GM12878 (cell line): ENCODE results near the gene INPP5D. TPM values are rescaled to one million over a fixed set of nuclear protein-coding genes. Genes with fewer than 3 reads are reported as not detected.

Experiments used
- ATAC-seq: fragments of 200-7000 bp; cut with Tn5 transposase; 3 replicates; pipeline ENCODE4 v1.9.1; 2020; ENCODE audit warnings: mild to moderate bottlenecking, moderate library complexity
- BruUV-seq: library from RNA; stranded (reverse); fragments of 400-500 nt; replicated peaks from 2 replicates; lab custom pipeline; 2021; lab: Mats Ljungman, UMichigan
- CTCF ChIA-PET: fragments of 300-600 bp; sonication (Branson Sonifier 250); formaldehyde crosslinking; extraction: SDS; loops from one replicate; lab custom pipeline; 2021; ENCODE audit warnings: inconsistent platforms; lab: Yijun Ruan, JAX
- POLR2A ChIA-PET: fragments of 350-600 bp; formaldehyde crosslinking; extraction: SDS; loops from one replicate; lab custom pipeline; 2021; ENCODE audit warnings: inconsistent platforms; lab: Charles Lee
- RAD21 ChIA-PET: fragments of 300-600 bp; sonication (Branson Sonifier 250); formaldehyde crosslinking; loops from one replicate; lab custom pipeline; 2023; ENCODE audit warnings: antibody characterized with exemption; ENCODE audit not compliant: unreplicated experiment; lab: Charles Lee
- SMC1A ChIA-PET: fragments of 300-600 bp; sonication (Branson Sonifier 250); formaldehyde crosslinking; loops from one replicate; lab custom pipeline; 2023; ENCODE audit not compliant: unreplicated experiment, uncharacterized antibody; lab: Charles Lee
- DNase-seq: peaks from one replicate; pipeline ENCODE4 v3.0.0-alpha.2; 2011; ENCODE audit warnings: low read depth, low spot score
- FAIRE-seq: peaks from 3 replicates; lab custom pipeline; 2011; peaks lifted over from hg19 to GRCh38; lab: Jason Lieb, UNC
- H2AFZ ChIP-seq: 2 replicates; pipeline ENCODE4 v1.6.0; 2011; ENCODE audit warnings: low read depth, low read length, control low read depth; ENCODE audit not compliant: control insufficient read depth
- H3K27ac ChIP-seq: 2 replicates; pipeline ENCODE4 v1.5.1; 2011; ENCODE audit warnings: control low read depth; ENCODE audit not compliant: control insufficient read depth, insufficient read depth
- H3K27me3 ChIP-seq, 2 experiments: replicated peaks in 1 of 2; 2 replicates each; pipeline versions ENCODE4 v1.6.0 to v1.6.1; 2011; ENCODE audit warnings: low read length in 1 of 2; ENCODE audit not compliant: control insufficient read depth in 2 of 2, insufficient read depth in 2 of 2
- H3K36me3 ChIP-seq, 2 experiments: 2 replicates each; pipeline ENCODE4 v1.5.1; 2011; ENCODE audit warnings: low read length in 1 of 2; ENCODE audit not compliant: control insufficient read depth in 2 of 2, insufficient read depth in 2 of 2
- H3K4me1 ChIP-seq: 2 replicates; pipeline ENCODE4 v1.6.1; 2011; ENCODE audit warnings: mild to moderate bottlenecking, low read length, moderate library complexity, mixed read lengths; ENCODE audit not compliant: control insufficient read depth, insufficient read depth
- H3K4me2 ChIP-seq: 2 replicates; pipeline ENCODE4 v1.6.0; 2011; ENCODE audit warnings: control low read depth; ENCODE audit not compliant: control insufficient read depth, insufficient read depth
- H3K4me3 ChIP-seq: fragments of 200-600 bp; sonication (generic); 2 replicates; pipeline ENCODE4 v1.5.1; 2016
- H3K79me2 ChIP-seq: 2 replicates; pipeline ENCODE4 v1.6.0; 2011; ENCODE audit warnings: low read length; ENCODE audit not compliant: control insufficient read depth, insufficient read depth
- H3K9ac ChIP-seq: 2 replicates; pipeline ENCODE4 v1.8.0; 2011; ENCODE audit warnings: low read length, control low read depth, mixed read lengths; ENCODE audit not compliant: control insufficient read depth, insufficient read depth
- H3K9me3 ChIP-seq: replicated peaks from 3 replicates; pipeline ENCODE4 v1.5.1; 2011; ENCODE audit warnings: mild to moderate bottlenecking, low read length; ENCODE audit not compliant: control insufficient read depth, insufficient read depth
- H4K20me1 ChIP-seq: 2 replicates; pipeline ENCODE4 v1.6.0; 2011; ENCODE audit not compliant: control insufficient read depth, insufficient read depth
- CBFB ChIP-seq: IDR thresholded peaks from 2 replicates; pipeline ENCODE4 v1.6.1; 2016; ENCODE audit warnings: antibody characterized with exemption, low read depth
- CHD2 ChIP-seq: IDR thresholded peaks from 2 replicates; pipeline ENCODE4 v1.6.1; 2011; ENCODE audit warnings: low read depth, low read length, improper control_type of control experiment, borderline replicate concordance
- CHD4 ChIP-seq: fragments of 200-600 bp; sonication (generic); IDR thresholded peaks from 2 replicates; pipeline ENCODE4 v1.6.1; 2016; ENCODE audit warnings: mild to moderate bottlenecking
- FOXM1 ChIP-seq: IDR thresholded peaks from 2 replicates; pipeline ENCODE4 v1.6.1; 2012; ENCODE audit warnings: low read depth, mild to moderate bottlenecking, inconsistent platforms, low read length, moderate library complexity
- IKZF1 ChIP-seq: fragments of 450-650 bp; conservative IDR thresholded peaks from 2 replicates; pipeline ENCODE4 v1.6.1; 2017; ENCODE audit warnings: antibody characterized with exemption, mild to moderate bottlenecking
- KLF5 ChIP-seq: fragments of 450-650 bp; IDR thresholded peaks from 2 replicates; pipeline ENCODE4 v1.6.1; 2014; ENCODE audit warnings: mild to moderate bottlenecking; ENCODE audit not compliant: partially characterized antibody
- MTA2 ChIP-seq: fragments of 450-650 bp; IDR thresholded peaks from 2 replicates; pipeline ENCODE4 v1.6.1; 2016; ENCODE audit warnings: low read depth, mild to moderate bottlenecking, moderate library complexity
- NR2F1 ChIP-seq: fragments of 450-650 bp; conservative IDR thresholded peaks from 2 replicates; pipeline ENCODE4 v1.6.1; 2017; ENCODE audit warnings: mild to moderate bottlenecking
- SIN3A ChIP-seq: IDR thresholded peaks from 2 replicates; pipeline ENCODE4 v1.6.1; 2012; ENCODE audit warnings: low read depth, low read length, improper control_type of control experiment
- SIX5 ChIP-seq: IDR thresholded peaks from 2 replicates; pipeline ENCODE4 v1.6.1; 2011; ENCODE audit warnings: mild to moderate bottlenecking, low read depth, low read length, moderate library complexity; ENCODE audit not compliant: severe bottlenecking
- ZBED1 ChIP-seq: IDR thresholded peaks from 2 replicates; pipeline ENCODE4 v1.6.1; 2016; ENCODE audit warnings: borderline replicate concordance
- WGBS: methylation state at CpG from one replicate; pipeline ENCODE4 v1.1.6; 2016; ENCODE audit warnings: low lambda C conversion rate; ENCODE audit not compliant: insufficient replicate concordance, insufficient coverage; ENCODE audit errors: missing lambda C conversion rate; 5-methylcytosine and 5-hydroxymethylcytosine counted together
- in situ Hi-C: fragments of 300-500 bp; cut with MboI; formaldehyde crosslinking; loops from 9 replicates; pipeline ENCODE4 v1.14.3; 2018; ENCODE audit warnings: mixed read lengths
- intact Hi-C: fragments of 100-400 bp; cut with micrococcal nuclease; formaldehyde crosslinking; loops from one replicate; pipeline ENCODE4 v1.14.2; 2022; ENCODE audit not compliant: unreplicated experiment
- polyA plus RNA-seq, 11 experiments: library from polyadenylated mRNA; depleted of rRNA in 4 of 11; unstranded in 6 of 11; stranded (reverse) in 5 of 11; fragments of >200 nt; fragmentation: Nextera tagmentation in 4 of 11; fragmentation: Illumina TruSeq in 1 of 11; extraction: Ambion mirVana in 4 of 11; extraction: Trizol in 1 of 11; gene quantifications; 1 replicate in 1 of 11; 2 replicates in 10 of 11; pipeline versions ENCODE4 v1.2.1 to v1.2.3, GENCODE V29; 2011 to 2016; ENCODE audit warnings: inconsistent platforms in 2 of 11, missing spikeins in 2 of 11, low read depth in 1 of 11
- total RNA-seq, 4 experiments: library from RNA; depleted of rRNA in 3 of 4; stranded (reverse); fragments of >200 nt in 3 of 4; fragmentation: Illumina TruSeq in 1 of 4; extraction: Trizol in 1 of 4; gene quantifications; 2 replicates each; pipeline versions ENCODE4 v1.2.1 to v1.2.3, GENCODE V29; 2013 to 2021
- TF ChIP-seq, protein P1 (sequence below): fragments of 450-650 bp; formaldehyde crosslinking; IDR thresholded peaks from 2 replicates; pipeline ENCODE4 v1.4.0; 2022; ENCODE audit warnings: mild to moderate bottlenecking, moderate library complexity

Gene INPP5D
- total and polyA plus RNA-seq, 10 of the 15 experiments (the other 5 are each of a cell fraction or from before 2014, with no cell fraction given), result 11.8 to 139 (median 88.8) TPM

DNA sequence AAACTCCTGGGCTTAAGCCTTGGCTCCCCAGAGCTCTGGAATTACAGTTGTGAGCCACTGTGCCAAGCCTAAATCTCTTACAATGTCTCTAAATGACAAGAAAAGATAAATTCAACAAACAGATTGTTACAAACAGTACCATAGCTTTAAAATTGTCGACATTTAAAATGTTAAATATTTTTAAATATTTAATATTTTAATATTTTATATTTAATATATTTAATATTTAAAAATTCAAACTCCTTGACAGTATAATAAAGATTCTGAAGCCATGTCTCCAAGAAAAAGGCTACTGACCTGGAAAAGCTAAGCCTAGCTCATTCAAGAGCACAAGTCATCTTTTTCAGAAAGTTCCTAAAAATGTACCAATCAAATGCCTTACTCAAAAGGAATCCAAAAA lies 75.3 kb downstream of the INPP5D start:
- no peak for TF ChIP-seq MTA2
- no peak for TF ChIP-seq SIX5
- TF ChIP-seq CBFB, result no peak
- no peak for TF ChIP-seq CHD2
- ATAC-seq (no peak), FAIRE-seq (no peak), DNase-seq (no peak)
- ChIA-PET POLR2A (interaction anchor here (0.6 kb wide), 2 partner anchors 179 to 224 kb away, joined by 3 to 4 read pairs; no protein-coding TSS in a partner anchor), RAD21 (interaction anchor here (1.0 to 1.7 kb wide), 2 partner anchors 26 to 53 kb away, joined by 3 to 7 read pairs; no protein-coding TSS in a partner anchor), SMC1A (interaction anchor here (0.6 to 1.9 kb wide), 12 partner anchors 11 to 157 kb away, joined by 3 to 7 read pairs (median 3); partner anchors contain the start of gene ATG16L1), CTCF (interaction anchor here (0.8 to 1.8 kb wide), 5 partner anchors 11 to 82 kb away, joined by 3 to 4 read pairs (median 4); no protein-coding TSS in a partner anchor)
- H3K4me3 ChIP-seq, result no peak overlapping the region
- no peak overlapping the region for H3K27ac ChIP-seq
- no peaks in the 10 kb centered on the region for H4K20me1 ChIP-seq
- BruUV-seq, result no TSS peak
- no peaks in the 10 kb centered on the region for H3K4me1 ChIP-seq
- intact Hi-C loops (no loop called here), in situ Hi-C loops (no loop called here)
- no peaks in the 10 kb centered on the region for H3K27me3 ChIP-seq
- H3K4me2 ChIP-seq, result no peak overlapping the region
- 100% methylated on average over 1 of the region's 1 CpG for WGBS
- no peak overlapping the region for H3K9ac ChIP-seq
- peaks cover 29 to 50% of the 10 kb centered on the region in 2 experiments for H3K36me3 ChIP-seq
- no peaks in the 10 kb centered on the region for H3K79me2 ChIP-seq
- no peaks in the 10 kb centered on the region; the same call in 1 of the 3 replicates for H3K9me3 ChIP-seq
- H2AFZ ChIP-seq, result no peak overlapping the region

DNA sequence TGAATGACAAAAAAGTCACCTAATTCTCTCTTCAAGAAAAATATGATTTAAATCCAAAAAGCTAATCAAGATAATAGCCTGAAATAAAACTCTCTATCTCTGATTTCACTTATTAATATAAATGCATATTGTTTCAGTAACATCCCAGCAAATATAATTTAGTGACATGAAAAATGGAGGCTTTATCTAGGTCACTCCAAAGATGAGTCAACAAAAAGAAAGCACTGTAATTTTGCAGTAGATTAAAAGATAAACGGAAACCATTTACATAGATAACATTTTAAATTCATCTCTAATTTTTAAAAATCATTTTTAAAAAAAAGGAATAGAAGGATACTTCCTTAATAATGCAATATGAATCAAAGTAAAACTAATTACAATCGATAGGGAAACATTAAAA lies 76.9 kb downstream of the INPP5D start:
- no peak overlapping the region for H3K9ac ChIP-seq
- no TSS peak for BruUV-seq
- peaks cover 7% of the 10 kb centered on the region for H3K4me1 ChIP-seq
- H2AFZ ChIP-seq, result no peak overlapping the region
- ATAC-seq (no peak), FAIRE-seq (no peak), DNase-seq (no peak)
- H4K20me1 ChIP-seq, result no peaks in the 10 kb centered on the region
- no peaks in the 10 kb centered on the region for H3K27me3 ChIP-seq
- ChIA-PET RAD21 (no interaction called here), CTCF (interaction anchor here (1.0 to 1.7 kb wide), 2 partner anchors 55 to 77 kb away, joined by 4 read pairs; partner anchors contain the start of gene INPP5D), POLR2A (no interaction called here), SMC1A (interaction anchor here (0.8 to 1.4 kb wide), 4 partner anchors 12 to 76 kb away, joined by 3 to 4 read pairs (median 3); no protein-coding TSS in a partner anchor)
- in situ Hi-C loops, result no loop called here
- H3K79me2 ChIP-seq, result no peaks in the 10 kb centered on the region
- no peak overlapping the region for H3K4me2 ChIP-seq
- intact Hi-C loops, result no loop called here
- H3K9me3 ChIP-seq, result no peaks in the 10 kb centered on the region; the same call in 1 of the 3 replicates
- no peak overlapping the region for H3K27ac ChIP-seq
- H3K4me3 ChIP-seq, result no peak overlapping the region
- TF ChIP-seq NR2F1, result no peak
- no peak for TF ChIP-seq FOXM1
- TF ChIP-seq KLF5, result no peak
- TF ChIP-seq, protein P1, sequence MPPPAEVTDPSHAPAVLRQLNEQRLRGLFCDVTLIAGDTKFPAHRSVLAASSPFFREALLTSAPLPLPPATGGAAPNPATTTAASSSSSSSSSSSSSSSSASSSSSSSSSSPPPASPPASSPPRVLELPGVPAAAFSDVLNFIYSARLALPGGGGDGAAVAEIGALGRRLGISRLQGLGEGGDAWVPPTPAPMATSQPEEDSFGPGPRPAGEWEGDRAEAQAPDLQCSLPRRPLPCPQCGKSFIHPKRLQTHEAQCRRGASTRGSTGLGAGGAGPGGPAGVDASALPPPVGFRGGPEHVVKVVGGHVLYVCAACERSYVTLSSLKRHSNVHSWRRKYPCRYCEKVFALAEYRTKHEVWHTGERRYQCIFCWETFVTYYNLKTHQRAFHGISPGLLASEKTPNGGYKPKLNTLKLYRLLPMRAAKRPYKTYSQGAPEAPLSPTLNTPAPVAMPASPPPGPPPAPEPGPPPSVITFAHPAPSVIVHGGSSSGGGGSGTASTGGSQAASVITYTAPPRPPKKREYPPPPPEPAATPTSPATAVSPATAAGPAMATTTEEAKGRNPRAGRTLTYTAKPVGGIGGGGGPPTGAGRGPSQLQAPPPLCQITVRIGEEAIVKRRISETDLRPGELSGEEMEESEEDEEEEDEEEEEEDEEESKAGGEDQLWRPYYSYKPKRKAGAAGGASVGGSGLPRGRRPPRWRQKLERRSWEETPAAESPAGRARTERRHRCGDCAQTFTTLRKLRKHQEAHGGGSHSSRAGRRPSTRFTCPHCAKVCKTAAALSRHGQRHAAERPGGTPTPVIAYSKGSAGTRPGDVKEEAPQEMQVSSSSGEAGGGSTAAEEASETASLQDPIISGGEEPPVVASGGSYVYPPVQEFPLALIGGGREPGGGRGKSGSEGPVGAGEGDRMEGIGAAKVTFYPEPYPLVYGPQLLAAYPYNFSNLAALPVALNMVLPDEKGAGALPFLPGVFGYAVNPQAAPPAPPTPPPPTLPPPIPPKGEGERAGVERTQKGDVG, result no peak
- no peak for TF ChIP-seq IKZF1
- no peak for TF ChIP-seq ZBED1
- no peak for TF ChIP-seq CHD4
- no peak for TF ChIP-seq SIN3A
- peaks cover 26 to 40% of the 10 kb centered on the region in 2 experiments for H3K36me3 ChIP-seq
- 94% methylated on average over 2 of the region's 2 CpGs for WGBS
